Stomach (tissue), 4 donors: Measurements from ENCODE around the gene PTPRJ.

Experiments
- POLR2A ChIP-seq, 4 donors: fragments of 450-650 bp; IDR thresholded peaks; one replicate each; pipeline ENCODE4 v1.6.1; 2016; ENCODE audit warnings: antibody characterized with exemption in 4 of 4, control low read depth in 2 of 4, mild to moderate bottlenecking in 1 of 4, moderate library complexity in 1 of 4
- POLR2AphosphoS5 ChIP-seq, 3 donors: sonication (generic); formaldehyde crosslinking; IDR thresholded peaks; one replicate each; pipeline ENCODE4 v1.6.1; 2016; ENCODE audit warnings: antibody characterized with exemption in 3 of 3

DNA sequence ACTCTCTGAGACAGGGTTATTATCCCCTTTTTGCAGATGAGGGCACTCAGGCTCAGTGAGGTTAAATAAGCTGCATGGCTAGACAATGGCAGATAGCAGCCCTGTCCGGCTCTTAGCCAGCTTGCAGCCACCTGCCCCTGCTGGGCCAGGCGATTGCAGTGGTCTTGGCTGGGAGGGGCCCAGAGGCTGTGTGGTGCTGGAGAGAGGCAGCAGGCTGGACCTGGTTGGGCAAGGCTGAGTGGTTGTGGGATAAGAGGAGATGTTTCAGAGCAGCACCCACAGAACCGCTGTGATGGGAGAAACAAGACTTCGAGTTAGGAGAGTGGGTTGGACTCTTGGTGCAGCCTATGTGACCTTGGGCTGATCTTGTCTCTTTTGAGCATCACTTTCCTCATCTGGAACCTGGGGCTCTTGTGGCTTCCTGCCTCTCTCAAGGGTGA, 25.5 kb downstream of the PTPRJ start:
- TF ChIP-seq POLR2A (IDR thresholded peaks at IDR 0.05): no peak
- TF ChIP-seq POLR2AphosphoS5 (IDR thresholded peaks at IDR 0.05): no peak
